C4-2B (cell line): ENCODE data around the gene NR6A1.

Experiments
- CTCF ChIP-seq: fragments of 450-650 bp; conservative IDR thresholded peaks from 2 replicates; pipeline ENCODE4 v1.5.1; 2017; ENCODE audit warnings: mild to moderate bottlenecking
- ZFX ChIP-seq: fragments of 450-650 bp; IDR thresholded peaks from 2 replicates; pipeline ENCODE4 v1.6.1; 2017

GRCh38 chr9:124780757-124781151 is 9.6 kb upstream of the NR6A1 start:
- TF ChIP-seq CTCF (no peak), ZFX (no peak)
